B cell (primary cell): Measurements from ENCODE around the gene DCAF4. TPM values are rescaled to one million over a fixed set of nuclear protein-coding genes. Genes with fewer than 3 reads are reported as not detected.
A peak's percentile ranks its signal among the peaks of the same experiment; 100 is the strongest.

Experiments used
- ATAC-seq: fragments of 200-7000 bp; cut with Tn5 transposase; one replicate; pipeline ENCODE4 v1.10.0; 2021; ENCODE audit warnings: low read depth, mild to moderate bottlenecking, moderate number of reproducible peaks, moderate library complexity
- CTCF ChIA-PET: fragments of 350-600 bp; sonication (Branson Sonifier 250); formaldehyde crosslinking; loops from one replicate; lab custom pipeline; 2021; ENCODE audit warnings: antibody characterized with exemption, inconsistent platforms; lab: Charles Lee
- POLR2A ChIA-PET: fragments of 350-600 bp; sonication (Branson Sonifier 250); formaldehyde crosslinking; loops from one replicate; lab custom pipeline; 2021; ENCODE audit warnings: antibody characterized with exemption; lab: Charles Lee
- DNase-seq: peaks from one replicate; pipeline ENCODE4 v3.0.0; 2013
- H2AFZ ChIP-seq: 2 replicates; pipeline ENCODE4 v1.6.1; 2012; ENCODE audit warnings: mild to moderate bottlenecking, low read depth, low read length; ENCODE audit not compliant: insufficient read depth, poor library complexity, severe bottlenecking
- H3K27ac ChIP-seq, 2 donors: 1 replicate in 1 of 2; 2 replicates in 1 of 2; pipeline ENCODE4 v1.5.1; 2012 to 2013; ENCODE audit warnings: low read length in 2 of 2, mild to moderate bottlenecking in 2 of 2, moderate library complexity in 1 of 2
- H3K27me3 ChIP-seq, 4 experiments: fragments of 200-600 bp in 1 of 4; sonication (generic) in 1 of 4; replicated peaks in 1 of 4; 1 replicate in 2 of 4; 2 replicates in 2 of 4; pipeline versions ENCODE4 v1.6.1 to v1.7.0; 2013 to 2016; ENCODE audit warnings: low read length in 3 of 4, mild to moderate bottlenecking in 2 of 4, mixed read lengths in 1 of 4, moderate library complexity in 1 of 4; ENCODE audit not compliant: insufficient read depth in 4 of 4, control insufficient read depth in 3 of 4; ENCODE audit errors: control extremely low read depth in 1 of 4
- H3K36me3 ChIP-seq, 2 experiments: replicated peaks in 1 of 2; 1 replicate in 1 of 2; 2 replicates in 1 of 2; pipeline versions ENCODE4 v1.6.1 to v1.7.1; 2013; ENCODE audit warnings: low read length in 1 of 2; ENCODE audit not compliant: insufficient read depth in 2 of 2, control insufficient read depth in 1 of 2; ENCODE audit errors: control extremely low read depth in 1 of 2, extremely low read depth in 1 of 2
- H3K4me1 ChIP-seq, 2 donors: fragments of 200-600 bp in 1 of 2; sonication (generic) in 1 of 2; 1 replicate in 1 of 2; 2 replicates in 1 of 2; pipeline versions ENCODE4 v1.5.1 to v1.6.1; 2013 to 2017; ENCODE audit warnings: low read length in 2 of 2; ENCODE audit not compliant: control insufficient read depth in 2 of 2, insufficient read depth in 2 of 2
- H3K4me2 ChIP-seq: replicated peaks from 2 replicates; pipeline ENCODE3; 2012; ENCODE audit warnings: mild to moderate bottlenecking, low read depth, low read length; ENCODE audit not compliant: poor library complexity, severe bottlenecking
- H3K4me3 ChIP-seq, 5 experiments: fragments of 200-600 bp in 1 of 5; sonication (generic) in 1 of 5; 1 replicate in 3 of 5; 2 replicates in 2 of 5; pipeline versions ENCODE4 v1.5.1 to v1.7.0; 2011 to 2016; ENCODE audit warnings: low read length in 4 of 5, mild to moderate bottlenecking in 4 of 5, low read depth in 2 of 5, control low read depth in 1 of 5, moderate library complexity in 1 of 5; ENCODE audit not compliant: insufficient read depth in 1 of 5; ENCODE audit errors: control extremely low read depth in 1 of 5, extremely low read depth in 1 of 5
- H3K79me2 ChIP-seq: fragments of 200-600 bp; sonication (generic); one replicate; pipeline ENCODE4 v1.6.0; 2016; ENCODE audit warnings: low read length; ENCODE audit not compliant: control insufficient read depth, insufficient read depth
- H3K9ac ChIP-seq: fragments of 200-600 bp; sonication (generic); 2 replicates; pipeline ENCODE4 v1.6.1; 2017; ENCODE audit warnings: mild to moderate bottlenecking, low read length, moderate library complexity
- H3K9me3 ChIP-seq, 3 donors: one replicate each; pipeline versions ENCODE4 v1.6.1 to v1.7.1; 2013; ENCODE audit warnings: low read length in 2 of 3; ENCODE audit not compliant: control insufficient read depth in 2 of 3, insufficient read depth in 1 of 3; ENCODE audit errors: control extremely low read depth in 1 of 3
- H4K20me1 ChIP-seq: 2 replicates; pipeline ENCODE4 v1.6.0; 2012; ENCODE audit warnings: mild to moderate bottlenecking, low read length; ENCODE audit not compliant: insufficient read depth, control insufficient read depth, poor library complexity, severe bottlenecking
- H3K27ac Mint-ChIP-seq: one replicate; pipeline ENCODE4 v1.8.0; 2021; ENCODE audit warnings: mixed read lengths
- H3K27me3 Mint-ChIP-seq: one replicate; pipeline ENCODE4 v1.8.0; 2021; ENCODE audit warnings: mixed read lengths
- H3K4me1 Mint-ChIP-seq: one replicate; pipeline ENCODE4 v1.8.0; 2021; ENCODE audit warnings: mixed read lengths
- H3K4me3 Mint-ChIP-seq: one replicate; pipeline ENCODE4 v1.8.0; 2021; ENCODE audit warnings: mixed read lengths
- H3K9me3 Mint-ChIP-seq: one replicate; pipeline ENCODE4 v1.8.0; 2022; ENCODE audit warnings: mixed read lengths; ENCODE audit not compliant: insufficient read depth
- EZH2 ChIP-seq: IDR thresholded peaks from 2 replicates; pipeline ENCODE4 v1.6.1; 2012; ENCODE audit warnings: borderline replicate concordance, low read depth, mild to moderate bottlenecking, moderate library complexity, low read length; ENCODE audit not compliant: insufficient read depth, poor library complexity, severe bottlenecking
- WGBS: methylation state at CpG from one replicate; pipeline ENCODE4 v1.1.5; 2013; ENCODE audit warnings: missing lambda C conversion rate; ENCODE audit not compliant: insufficient coverage; 5-methylcytosine and 5-hydroxymethylcytosine counted together
- intact Hi-C: fragments of 100-400 bp; cut with micrococcal nuclease; formaldehyde crosslinking; loops from one replicate; pipeline ENCODE4 v1.10.0; 2022
- polyA plus RNA-seq: library from polyadenylated mRNA; depleted of rRNA; stranded (reverse); fragments of >200 nt; gene quantifications from 2 replicates; pipeline ENCODE4 v1.2.3, GENCODE V29; 2012
- total RNA-seq, 2 donors: library from RNA; stranded (reverse); fragments of 120-200 nt in 1 of 2; gene quantifications; 1 replicate in 1 of 2; 2 replicates in 1 of 2; pipeline versions ENCODE4 v1.2.3 to v1.2.4, GENCODE V29; 2013 to 2022
- TF ChIP-seq, protein P1 (sequence below): fragments of 200-600 bp; IDR thresholded peaks from one replicate; pipeline ENCODE4 v1.8.0; 2022; ENCODE audit warnings: antibody characterized with exemption, mild to moderate bottlenecking

The DCAF4 gene
- total and polyA plus RNA-seq, 2 donors (not counting 1 experiment from before 2014, with no cell fraction given): 35.3 to 54.6 TPM

DNA sequence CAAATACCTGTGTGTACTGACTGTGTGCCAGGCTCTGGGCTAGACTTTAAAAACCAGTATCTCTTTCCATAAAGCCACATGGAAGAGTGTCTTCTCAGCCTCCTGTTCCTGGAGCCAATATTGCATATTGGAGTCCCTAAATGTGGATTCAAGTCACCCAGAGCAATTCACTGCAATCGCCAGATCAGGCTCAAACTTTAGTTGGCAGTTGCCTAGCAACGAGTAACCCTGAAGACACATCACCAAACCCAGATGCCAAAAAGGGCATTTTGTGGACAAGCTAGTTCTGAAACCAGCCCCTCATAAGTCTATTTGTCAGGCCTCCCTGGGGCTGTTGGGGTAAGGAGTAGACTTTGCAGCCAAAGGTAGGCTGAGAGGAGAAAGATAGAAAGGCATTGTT lies 46.1 kb upstream of the DCAF4 start:
- Histone ChIP-seq H4K20me1 (peaks cover 14% of the 10 kb centered on the region), H3K27ac (no peak overlapping the region), H2AFZ (no peak overlapping the region), H3K4me3 (no peak overlapping the region), H3K4me1 (peaks cover 17 to 29% of the 10 kb centered on the region in 2 donors), H3K27me3 (no peaks in the 10 kb centered on the region), H3K9ac (no peak overlapping the region), H3K36me3 (peaks cover 0 to 20% of the 10 kb centered on the region in 2 experiments), H3K4me2 (no peak overlapping the region), H3K79me2 (peaks cover 83% of the 10 kb centered on the region), H3K9me3 (peaks cover 0 to 4% (median 0%) of the 10 kb centered on the region in 3 donors)
- 94% methylated on average over 2 of the region's 2 CpGs for WGBS
- TF ChIP-seq EZH2: no peak
- TF ChIP-seq, protein P1, sequence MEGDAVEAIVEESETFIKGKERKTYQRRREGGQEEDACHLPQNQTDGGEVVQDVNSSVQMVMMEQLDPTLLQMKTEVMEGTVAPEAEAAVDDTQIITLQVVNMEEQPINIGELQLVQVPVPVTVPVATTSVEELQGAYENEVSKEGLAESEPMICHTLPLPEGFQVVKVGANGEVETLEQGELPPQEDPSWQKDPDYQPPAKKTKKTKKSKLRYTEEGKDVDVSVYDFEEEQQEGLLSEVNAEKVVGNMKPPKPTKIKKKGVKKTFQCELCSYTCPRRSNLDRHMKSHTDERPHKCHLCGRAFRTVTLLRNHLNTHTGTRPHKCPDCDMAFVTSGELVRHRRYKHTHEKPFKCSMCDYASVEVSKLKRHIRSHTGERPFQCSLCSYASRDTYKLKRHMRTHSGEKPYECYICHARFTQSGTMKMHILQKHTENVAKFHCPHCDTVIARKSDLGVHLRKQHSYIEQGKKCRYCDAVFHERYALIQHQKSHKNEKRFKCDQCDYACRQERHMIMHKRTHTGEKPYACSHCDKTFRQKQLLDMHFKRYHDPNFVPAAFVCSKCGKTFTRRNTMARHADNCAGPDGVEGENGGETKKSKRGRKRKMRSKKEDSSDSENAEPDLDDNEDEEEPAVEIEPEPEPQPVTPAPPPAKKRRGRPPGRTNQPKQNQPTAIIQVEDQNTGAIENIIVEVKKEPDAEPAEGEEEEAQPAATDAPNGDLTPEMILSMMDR: no peak
- DNase-seq (no peak), ATAC-seq (no peak)
- Mint-ChIP-seq H3K4me1 (peaks cover 38% of the 10 kb centered on the region), H3K4me3 (no peak overlapping the region), H3K27ac (no peak overlapping the region), H3K27me3 (no peaks in the 10 kb centered on the region), H3K9me3 (no peaks in the 10 kb centered on the region)
- ChIA-PET POLR2A (no interaction called here), CTCF (interaction anchor here (0.6 kb wide), 1 partner anchor 23 kb away, joined by 3 read pairs; no protein-coding TSS in a partner anchor)
- intact Hi-C loops: no loop called here

DNA sequence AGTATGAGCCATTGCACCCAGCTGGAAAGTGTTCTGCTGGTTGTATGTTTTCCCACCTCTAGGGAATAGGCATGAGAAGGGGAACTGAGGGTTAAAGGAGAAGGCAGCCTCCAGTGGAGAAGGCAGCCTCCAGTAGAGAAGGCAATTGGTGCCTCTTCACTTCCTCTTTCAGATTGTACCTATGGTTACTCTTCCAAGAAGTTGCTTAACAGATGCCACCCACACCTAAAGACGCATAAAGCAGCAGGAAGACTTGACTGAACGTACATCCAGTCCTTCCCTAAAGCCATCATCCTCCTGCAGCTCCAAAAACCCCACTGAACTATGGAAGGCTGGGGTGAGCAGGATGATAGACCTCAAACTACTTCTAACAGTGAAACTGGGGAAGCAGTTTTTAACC lies 45.4 kb upstream of the DCAF4 start:
- peaks cover 0 to 3% (median 0%) of the 10 kb centered on the region in 3 donors for H3K9me3 ChIP-seq
- ATAC-seq: no peak
- H3K9ac ChIP-seq: no peak overlapping the region
- ChIA-PET CTCF (interaction anchor here (0.6 kb wide), 1 partner anchor 23 kb away, joined by 3 read pairs; no protein-coding TSS in a partner anchor), POLR2A (no interaction called here)
- no peak overlapping the region for H3K4me3 ChIP-seq
- no peaks in the 10 kb centered on the region for H3K27me3 ChIP-seq
- no peaks in the 10 kb centered on the region for H3K9me3 Mint-ChIP-seq
- no peaks in the 10 kb centered on the region for H3K27me3 Mint-ChIP-seq
- H3K79me2 ChIP-seq: peaks cover 81% of the 10 kb centered on the region
- peak overlapping the region; percentile 16 for H3K4me2 ChIP-seq
- peaks cover 32% of the 10 kb centered on the region for H3K4me1 Mint-ChIP-seq
- H4K20me1 ChIP-seq: peaks cover 14% of the 10 kb centered on the region
- no peak overlapping the region for H3K4me3 Mint-ChIP-seq
- peaks cover 13 to 24% of the 10 kb centered on the region in 2 donors for H3K4me1 ChIP-seq
- H3K27ac Mint-ChIP-seq: no peak overlapping the region
- intact Hi-C loops: no loop called here
- no peak for DNase-seq
- TF ChIP-seq, protein P1: no peak
- TF ChIP-seq EZH2: no peak
- H2AFZ ChIP-seq: no peak overlapping the region
- no peak overlapping the region for H3K27ac ChIP-seq
- 0% methylated on average over 1 of the region's 2 CpGs for WGBS
- H3K36me3 ChIP-seq: peaks cover 0 to 20% of the 10 kb centered on the region in 2 experiments
